Upper lobe of left lung (tissue), 6 donors: ENCODE results near the gene TMEM169. TPM values are rescaled to one million over a fixed set of nuclear protein-coding genes. Genes with fewer than 3 reads are reported as not detected.
A peak's percentile ranks its signal among the peaks of the same experiment; 100 is the strongest.

ENCODE experiments used
- ATAC-seq, 2 donors: fragments of 200-7000 bp; cut with Tn5 transposase; one replicate each; pipeline ENCODE4 v1.9.1; 2022; ENCODE audit warnings: mild to moderate bottlenecking in 2 of 2, moderate library complexity in 2 of 2; ENCODE audit not compliant: low FRiP score in 2 of 2
- DNase-seq, 2 donors: peaks; one replicate each; pipeline ENCODE4 v3.0.0-alpha.2; 2019 to 2020
- H3K27ac ChIP-seq, 4 donors: fragments of 200-600 bp; sonication (generic); one replicate each; pipeline ENCODE4 v1.5.1; 2016 to 2019
- H3K27me3 ChIP-seq, 4 donors: fragments of 200-600 bp; sonication (generic); one replicate each; pipeline ENCODE4 v1.5.1; 2017 to 2019
- H3K36me3 ChIP-seq, 4 donors: fragments of 200-600 bp; sonication (generic); one replicate each; pipeline ENCODE4 v1.5.1; 2016 to 2019
- H3K4me1 ChIP-seq, 4 donors: fragments of 200-600 bp; sonication (generic); one replicate each; pipeline ENCODE4 v1.5.1; 2018 to 2019
- H3K4me3 ChIP-seq, 4 donors: fragments of 200-600 bp; sonication (generic); one replicate each; pipeline ENCODE4 v1.5.1; 2017 to 2019; ENCODE audit warnings: mild to moderate bottlenecking in 2 of 4, moderate library complexity in 1 of 4
- H3K9me3 ChIP-seq, 4 donors: fragments of 200-600 bp; sonication (generic); one replicate each; pipeline ENCODE4 v1.5.1; 2018 to 2019
- CTCF ChIP-seq, 6 experiments: fragments of 450-650 bp in 4 of 6; fragments of 200-600 bp in 2 of 6; sonication (generic) in 2 of 6; IDR thresholded peaks; one replicate each; pipeline ENCODE4 v1.5.1; 2016 to 2019; ENCODE audit warnings: antibody characterized with exemption in 6 of 6
- EP300 ChIP-seq, 4 donors: sonication (generic); formaldehyde crosslinking; IDR thresholded peaks; one replicate each; pipeline ENCODE4 v1.5.1; 2017; ENCODE audit warnings: antibody characterized with exemption in 4 of 4, control low read depth in 2 of 4
- POLR2A ChIP-seq, 4 donors: fragments of 450-650 bp; IDR thresholded peaks; one replicate each; pipeline ENCODE4 v1.5.1; 2016 to 2017; ENCODE audit warnings: antibody characterized with exemption in 4 of 4, mild to moderate bottlenecking in 2 of 4
- POLR2AphosphoS5 ChIP-seq, 2 donors: sonication (generic); formaldehyde crosslinking; IDR thresholded peaks; one replicate each; pipeline ENCODE4 v1.5.1; 2017; ENCODE audit warnings: antibody characterized with exemption in 2 of 2
- WGBS, 2 donors: methylation state at CpG; one replicate each; pipeline ENCODE4 v1.1.5; 2017 to 2018; 5-methylcytosine and 5-hydroxymethylcytosine counted together
- total RNA-seq, 6 donors: library from RNA; depleted of rRNA in 4 of 6; stranded (reverse); fragments of >200 nt in 4 of 6; gene quantifications; one replicate each; pipeline versions ENCODE4 v1.1.0 to v1.2.1, GENCODE V29; 2016 to 2021
- donor health status: DM: no; HTN: no; CAD: no; lungs with moderate emphysema.
- donor health status: DM: no; HTN: yes; CAD: no; lungs with severe emphysema.

TMEM169 gene
- total RNA-seq, 6 donors from 2014 or later = 0.15 to 1.1 (median 0.80) TPM; not detected in 2

DNA sequence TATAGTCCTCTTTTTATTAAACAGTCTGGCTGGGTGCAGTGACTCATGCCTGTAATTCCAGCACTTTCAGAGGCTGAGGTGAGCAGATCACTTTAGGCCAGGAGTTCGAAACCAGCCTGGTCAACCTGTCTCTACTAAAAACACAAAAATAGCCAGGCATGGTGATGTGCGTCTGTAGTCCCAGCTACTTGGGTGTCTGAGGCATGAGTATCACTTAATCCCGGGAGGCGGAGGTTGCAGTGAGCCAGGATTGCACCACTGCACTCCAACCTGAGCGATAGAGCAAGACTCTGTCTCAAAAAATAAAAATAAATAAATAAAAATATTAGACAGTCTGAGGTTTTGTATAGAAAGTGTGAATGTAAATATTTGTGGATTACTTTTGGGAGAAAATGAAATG lies 45.2 kb downstream of the TMEM169 start:
- no peak overlapping the region for H3K4me3 ChIP-seq
- no peaks in the 10 kb centered on the region for H3K27me3 ChIP-seq
- H3K9me3 ChIP-seq = no peaks in the 10 kb centered on the region
- ATAC-seq (no peak), DNase-seq (no peak)
- H3K4me1 ChIP-seq = peaks cover 5 to 19% (median 15%) of the 10 kb centered on the region in 4 donors
- H3K27ac ChIP-seq = no peak overlapping the region
- peaks cover 35 to 99% (median 69%) of the 10 kb centered on the region in 4 donors for H3K36me3 ChIP-seq
- TF ChIP-seq CTCF (IDR thresholded peaks at IDR 0.05) = no peak
- TF ChIP-seq EP300 (IDR thresholded peaks at IDR 0.05) = no peak
- TF ChIP-seq POLR2A (IDR thresholded peaks at IDR 0.05) = no peak
- TF ChIP-seq POLR2AphosphoS5 (IDR thresholded peaks at IDR 0.05) = no peak
- WGBS, 2 donors = 81 to 91% methylated on average over 5 of the region's 5 CpGs

DNA sequence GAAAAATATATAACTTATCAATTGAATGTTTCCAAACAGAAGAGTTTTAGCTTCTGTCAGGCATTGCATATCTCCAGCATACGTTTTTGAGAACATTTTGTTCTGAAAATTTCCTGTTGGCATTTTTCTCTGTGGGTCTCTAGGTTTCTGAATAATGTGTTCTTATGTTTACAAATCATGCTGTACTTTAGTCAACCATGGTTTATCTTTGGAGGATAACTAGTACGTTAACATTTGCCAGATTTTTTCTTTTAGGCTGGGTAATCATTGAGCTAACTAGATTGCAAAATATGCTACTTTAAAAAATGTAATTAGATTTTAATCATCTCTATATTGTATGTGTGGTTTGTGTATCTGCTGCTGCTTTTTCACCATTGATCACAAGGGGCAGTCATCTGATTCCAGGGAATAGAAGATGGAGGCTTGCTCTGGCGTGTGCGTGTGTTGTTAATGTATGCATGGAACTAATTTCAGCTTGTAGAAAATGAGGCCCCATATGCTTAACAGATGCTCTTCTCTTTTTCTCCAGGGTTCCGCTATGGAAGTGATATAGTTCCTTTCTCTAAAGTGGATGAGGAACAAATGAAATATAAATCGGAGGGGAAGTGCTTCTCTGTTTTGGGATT lies 48.7 kb downstream of the TMEM169 start:
- no peaks in the 10 kb centered on the region for H3K9me3 ChIP-seq
- H3K4me1 ChIP-seq = peaks cover 5 to 39% (median 18%) of the 10 kb centered on the region in 4 donors
- DNase-seq (no peak), ATAC-seq (no peak)
- 65 to 66% methylated on average over 6 of the region's 6 CpGs for WGBS, 2 donors
- H3K27me3 ChIP-seq = no peaks in the 10 kb centered on the region
- H3K4me3 ChIP-seq = no peak overlapping the region
- TF ChIP-seq EP300 (IDR thresholded peaks at IDR 0.05) (no peak), POLR2AphosphoS5 (IDR thresholded peaks at IDR 0.05) (no peak), POLR2A (IDR thresholded peaks at IDR 0.05) (no peak), CTCF (IDR thresholded peaks at IDR 0.05) (no peak)
- peaks cover 34 to 99% (median 68%) of the 10 kb centered on the region in 4 donors for H3K36me3 ChIP-seq
- peak overlapping the region in 2 of 4 donors; percentile 9 to 32 for H3K27ac ChIP-seq

DNA sequence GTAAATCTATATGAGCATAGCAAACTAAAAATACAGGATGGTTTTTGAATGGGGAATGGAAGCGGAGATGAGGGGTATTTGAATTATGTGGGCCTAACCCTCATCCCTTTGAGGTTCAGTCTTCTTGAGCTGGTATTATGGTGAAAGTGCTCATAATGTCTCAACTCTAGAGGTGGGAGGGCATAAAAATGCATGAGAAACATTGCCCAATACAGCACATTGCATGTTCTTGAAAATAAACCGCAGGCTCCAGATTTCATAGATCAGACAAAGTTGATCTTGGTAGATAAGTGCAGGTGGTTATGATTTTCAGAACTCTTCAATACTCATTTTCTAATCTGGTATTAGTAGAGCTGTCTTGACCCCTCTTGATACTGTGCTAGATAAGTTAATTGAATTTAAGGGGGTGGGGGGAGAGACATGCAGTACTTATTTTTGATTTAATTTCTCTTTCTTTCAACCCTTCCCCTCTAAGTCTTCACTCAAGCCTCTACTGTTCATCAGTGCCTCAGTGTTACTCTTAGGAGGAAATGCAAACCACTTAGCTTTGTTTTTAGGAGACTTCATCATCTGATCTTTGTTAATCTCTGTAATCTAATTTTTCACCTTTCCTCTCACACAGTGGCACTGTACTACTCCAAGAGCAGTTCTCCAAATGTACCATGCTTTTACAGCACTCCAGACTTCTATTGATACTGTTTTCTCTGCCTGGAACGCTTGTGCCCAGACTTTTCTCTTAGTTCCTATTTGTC lies 49.6 kb downstream of the TMEM169 start:
- Histone ChIP-seq H3K4me3 (no peak overlapping the region), H3K36me3 (peaks cover 29 to 99% (median 65%) of the 10 kb centered on the region in 4 donors), H3K4me1 (peaks cover 5 to 39% (median 18%) of the 10 kb centered on the region in 4 donors), H3K9me3 (no peaks in the 10 kb centered on the region), H3K27ac (peak overlapping the region in 1 of 4 donors; percentile 9), H3K27me3 (no peaks in the 10 kb centered on the region)
- no peak for TF ChIP-seq CTCF (IDR thresholded peaks at IDR 0.05)
- no peak for TF ChIP-seq POLR2AphosphoS5 (IDR thresholded peaks at IDR 0.05)
- no peak for TF ChIP-seq POLR2A (IDR thresholded peaks at IDR 0.05)
- TF ChIP-seq EP300 (IDR thresholded peaks at IDR 0.05) = no peak
- DNase-seq (no peak), ATAC-seq (peak in 1 of 2 donors; percentile 16)
- WGBS, 2 donors = 87% methylated on average over 3 of the region's 3 CpGs

DNA sequence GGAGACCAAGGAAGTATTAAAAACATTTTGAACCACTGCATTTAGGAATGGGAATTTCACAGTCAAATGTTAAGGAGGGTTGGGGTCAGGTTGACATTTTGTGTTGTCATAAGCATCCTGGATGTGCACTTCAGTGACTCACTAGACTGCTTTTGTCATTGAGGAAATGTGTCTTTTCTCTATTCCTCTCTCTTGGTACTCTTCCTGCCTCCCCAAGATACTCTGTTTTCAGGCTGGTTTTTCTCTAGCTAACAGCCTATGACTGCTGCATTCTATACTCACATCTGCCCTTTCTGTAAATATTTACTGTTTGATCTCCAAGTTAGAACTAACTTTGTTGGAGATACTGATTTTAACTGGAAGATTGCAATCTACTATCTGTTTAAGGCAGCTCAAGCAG lies 50.9 kb downstream of the TMEM169 start:
- DNase-seq = no peak
- ATAC-seq = no peak
- TF ChIP-seq POLR2AphosphoS5 (IDR thresholded peaks at IDR 0.05) (no peak), CTCF (IDR thresholded peaks at IDR 0.05) (no peak), POLR2A (IDR thresholded peaks at IDR 0.05) (no peak), EP300 (IDR thresholded peaks at IDR 0.05) (no peak)
- H3K9me3 ChIP-seq = no peaks in the 10 kb centered on the region
- H3K4me3 ChIP-seq = no peak overlapping the region
- H3K27me3 ChIP-seq = no peaks in the 10 kb centered on the region
- no peak overlapping the region for H3K27ac ChIP-seq
- H3K36me3 ChIP-seq = peaks cover 31 to 99% (median 69%) of the 10 kb centered on the region in 4 donors
- H3K4me1 ChIP-seq = peaks cover 5 to 39% (median 18%) of the 10 kb centered on the region in 4 donors
